HCT116 (cell line): ENCODE data around the gene PRKN.

ENCODE experiments used
- CTCF ChIP-seq, 3 experiments: fragments of 200-600 bp in 1 of 3; sonication (generic) in 1 of 3; IDR thresholded peaks in 2 of 3; conservative IDR thresholded peaks in 1 of 3; 2 replicates each; pipeline ENCODE4 v1.5.1; 2012 to 2017; ENCODE audit warnings: low read depth in 2 of 3, low read length in 2 of 3, antibody characterized with exemption in 1 of 3, borderline replicate concordance in 1 of 3, control low read depth in 1 of 3, mild to moderate bottlenecking in 1 of 3, mixed read lengths in 1 of 3, mixed run types in 1 of 3, moderate library complexity in 1 of 3; ENCODE audit not compliant: insufficient read depth in 1 of 3
- EGR1 ChIP-seq: IDR thresholded peaks from 2 replicates; pipeline ENCODE4 v1.6.1; 2012; ENCODE audit warnings: low read depth
- ELF1 ChIP-seq: IDR thresholded peaks from 2 replicates; pipeline ENCODE4 v1.6.1; 2012; ENCODE audit warnings: low read depth, borderline replicate concordance
- EZH2 ChIP-seq: fragments of 200-600 bp; sonication (generic); IDR thresholded peaks from 2 replicates; pipeline ENCODE4 v1.6.1; 2017; ENCODE audit warnings: antibody characterized with exemption, mixed run types
- JUND ChIP-seq: IDR thresholded peaks from 2 replicates; pipeline ENCODE4 v1.6.1; 2012
- MAX ChIP-seq: IDR thresholded peaks from 2 replicates; pipeline ENCODE4 v1.6.1; 2012
- POLR2A ChIP-seq: IDR thresholded peaks from 2 replicates; pipeline ENCODE4 v1.7.0; 2011; ENCODE audit warnings: borderline replicate concordance; ENCODE audit not compliant: insufficient read depth, insufficient read length; ENCODE audit errors: extremely low read depth
- POLR2AphosphoS5 ChIP-seq: IDR thresholded peaks from 2 replicates; pipeline ENCODE4 v1.6.1; 2011; ENCODE audit warnings: mild to moderate bottlenecking, low read depth, low read length, moderate library complexity
- RAD21 ChIP-seq: IDR thresholded peaks from 2 replicates; pipeline ENCODE4 v1.6.1; 2012; ENCODE audit warnings: low read depth, mild to moderate bottlenecking
- SIN3A ChIP-seq: IDR thresholded peaks from 2 replicates; pipeline ENCODE4 v1.6.1; 2012; ENCODE audit warnings: low read depth
- SP1 ChIP-seq: IDR thresholded peaks from 2 replicates; pipeline ENCODE4 v1.6.1; 2012; ENCODE audit warnings: low read depth

- TF ChIP-seq CTCF (IDR thresholded peaks at IDR 0.05 in 2 of 3, conservative IDR thresholded peaks at IDR 0.05 in 1 of 3; ENCODE audit: borderline replicate concordance in 1 of 3, insufficient read depth in 1 of 3, low read depth in 2 of 3, low read length in 2 of 3) = no peak
- TF ChIP-seq RAD21 = no peak
- no peak for TF ChIP-seq POLR2AphosphoS5
- TF ChIP-seq POLR2A = no peak
- no peak for TF ChIP-seq EZH2
- TF ChIP-seq ELF1 = no peak
- no peak for TF ChIP-seq JUND
- TF ChIP-seq SP1 = no peak
- no peak for TF ChIP-seq EGR1
- TF ChIP-seq SIN3A = no peak
- no peak for TF ChIP-seq MAX
These were observed 983.1 kb downstream of the PRKN start for GRCh38 chr6:161744211-161745067.
